Progenitor cell of endocrine pancreas (in vitro differentiated cells): ENCODE measurements around the gene EHBP1L1. TPM values are rescaled to one million over a fixed set of nuclear protein-coding genes. Genes with fewer than 3 reads are reported as not detected.

Experiments used
- DNase-seq: peaks from one replicate; pipeline ENCODE4 v3.0.0; 2021; ENCODE audit warnings: low spot score; ENCODE audit not compliant: unreplicated experiment
- H3K27ac Mint-ChIP-seq: 2 replicates; pipeline ENCODE4 v1.8.0; 2021; ENCODE audit warnings: mild to moderate bottlenecking, moderate library complexity, mixed read lengths
- H3K27me3 Mint-ChIP-seq: 2 replicates; pipeline ENCODE4 v1.8.0; 2021; ENCODE audit warnings: mixed read lengths
- H3K36me3 Mint-ChIP-seq: 2 replicates; pipeline ENCODE4 v1.8.0; 2022; ENCODE audit warnings: mixed read lengths; ENCODE audit not compliant: insufficient read depth
- H3K4me1 Mint-ChIP-seq: 2 replicates; pipeline ENCODE4 v1.8.0; 2021; ENCODE audit warnings: low read depth, mixed read lengths
- H3K4me3 Mint-ChIP-seq: 2 replicates; pipeline ENCODE4 v1.8.0; 2021; ENCODE audit warnings: low read depth, mild to moderate bottlenecking, moderate library complexity, mixed read lengths
- H3K9me3 Mint-ChIP-seq: 2 replicates; pipeline ENCODE4 v1.8.0; 2021; ENCODE audit warnings: low read depth, mixed read lengths
- total RNA-seq: library from RNA; stranded (reverse); gene quantifications from 2 replicates; pipeline ENCODE4 v1.2.1, GENCODE V29; 2021
- TF ChIP-seq, protein P1 (sequence below): fragments of 200-600 bp; sonication (generic); IDR thresholded peaks from one replicate; pipeline ENCODE4 v1.5.0; 2021; ENCODE audit warnings: antibody characterized with exemption, mild to moderate bottlenecking; ENCODE audit not compliant: unreplicated experiment

The EHBP1L1 gene
- total RNA-seq, 1 donor from 2014 or later, result 13.0 TPM

DNA sequence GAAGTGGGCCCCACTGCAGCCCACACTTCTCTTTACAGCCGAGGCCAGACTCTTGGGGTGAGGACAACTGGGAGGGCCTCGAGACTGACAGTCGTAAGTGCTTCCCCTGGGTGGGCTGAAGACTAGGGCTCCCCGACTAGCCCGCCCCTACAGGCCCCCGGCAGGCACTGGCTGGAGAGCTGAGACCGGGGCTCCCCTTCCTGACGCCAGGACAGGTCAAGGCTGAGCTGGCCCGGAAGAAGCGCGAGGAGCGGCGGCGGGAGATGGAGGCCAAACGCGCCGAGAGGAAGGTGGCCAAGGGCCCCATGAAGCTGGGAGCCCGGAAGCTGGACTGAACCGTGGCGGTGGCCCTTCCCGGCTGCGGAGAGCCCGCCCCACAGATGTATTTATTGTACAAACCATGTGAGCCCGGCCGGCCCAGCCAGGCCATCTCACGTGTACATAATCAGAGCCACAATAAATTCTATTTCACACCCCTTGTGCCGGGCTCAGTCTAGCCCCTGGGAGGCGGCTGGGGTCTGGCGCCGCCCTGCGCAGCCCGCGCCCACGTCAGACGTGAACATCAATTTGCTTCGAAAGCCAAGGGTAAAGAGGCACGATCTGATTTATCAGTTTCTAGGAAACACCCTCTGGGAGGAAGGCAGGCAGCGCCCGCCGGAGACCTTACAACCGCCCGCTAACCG lies 37.5 kb upstream of the EHBP1L1 start:
- Mint-ChIP-seq H3K4me3 (no peak overlapping the region), H3K9me3 (no peaks in the 10 kb centered on the region), H3K4me1 (peaks cover 2% of the 10 kb centered on the region), H3K27me3 (peaks cover 37% of the 10 kb centered on the region), H3K27ac (no peak overlapping the region), H3K36me3 (peaks cover 22% of the 10 kb centered on the region)
- DNase-seq, result no peak
- TF ChIP-seq, protein P1, sequence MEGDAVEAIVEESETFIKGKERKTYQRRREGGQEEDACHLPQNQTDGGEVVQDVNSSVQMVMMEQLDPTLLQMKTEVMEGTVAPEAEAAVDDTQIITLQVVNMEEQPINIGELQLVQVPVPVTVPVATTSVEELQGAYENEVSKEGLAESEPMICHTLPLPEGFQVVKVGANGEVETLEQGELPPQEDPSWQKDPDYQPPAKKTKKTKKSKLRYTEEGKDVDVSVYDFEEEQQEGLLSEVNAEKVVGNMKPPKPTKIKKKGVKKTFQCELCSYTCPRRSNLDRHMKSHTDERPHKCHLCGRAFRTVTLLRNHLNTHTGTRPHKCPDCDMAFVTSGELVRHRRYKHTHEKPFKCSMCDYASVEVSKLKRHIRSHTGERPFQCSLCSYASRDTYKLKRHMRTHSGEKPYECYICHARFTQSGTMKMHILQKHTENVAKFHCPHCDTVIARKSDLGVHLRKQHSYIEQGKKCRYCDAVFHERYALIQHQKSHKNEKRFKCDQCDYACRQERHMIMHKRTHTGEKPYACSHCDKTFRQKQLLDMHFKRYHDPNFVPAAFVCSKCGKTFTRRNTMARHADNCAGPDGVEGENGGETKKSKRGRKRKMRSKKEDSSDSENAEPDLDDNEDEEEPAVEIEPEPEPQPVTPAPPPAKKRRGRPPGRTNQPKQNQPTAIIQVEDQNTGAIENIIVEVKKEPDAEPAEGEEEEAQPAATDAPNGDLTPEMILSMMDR, result no peak

- TF ChIP-seq, protein P1, result no peak
- Mint-ChIP-seq H3K27me3 (peaks cover 41% of the 10 kb centered on the region), H3K4me3 (no peak overlapping the region), H3K36me3 (peaks cover 24% of the 10 kb centered on the region), H3K9me3 (no peaks in the 10 kb centered on the region), H3K27ac (peak overlapping the region; percentile 67), H3K4me1 (peaks cover 2% of the 10 kb centered on the region)
- no peak for DNase-seq
Observed at GRCh38 chr11:65538915-65539743, 36.7 kb upstream of the EHBP1L1 start.

GRCh38 chr11:65539744-65540289 lies 36.0 kb upstream of the EHBP1L1 start:
- no peak for DNase-seq
- TF ChIP-seq, protein P1, result peak; percentile 46
- Mint-ChIP-seq H3K4me3 (no peak overlapping the region), H3K9me3 (no peaks in the 10 kb centered on the region), H3K27ac (no peak overlapping the region), H3K27me3 (peaks cover 45% of the 10 kb centered on the region), H3K36me3 (peaks cover 26% of the 10 kb centered on the region), H3K4me1 (peaks cover 2% of the 10 kb centered on the region)

GRCh38 chr11:65540290-65541092 lies 35.4 kb upstream of the EHBP1L1 start:
- peaks cover 3% of the 10 kb centered on the region for H3K4me1 Mint-ChIP-seq
- no peak overlapping the region for H3K27ac Mint-ChIP-seq
- H3K36me3 Mint-ChIP-seq, result peaks cover 26% of the 10 kb centered on the region
- H3K9me3 Mint-ChIP-seq, result no peaks in the 10 kb centered on the region
- peak; percentile 62 for DNase-seq
- peak overlapping the region; percentile 44 for H3K4me3 Mint-ChIP-seq
- TF ChIP-seq, protein P1, result peak; percentile 71
- peaks cover 51% of the 10 kb centered on the region for H3K27me3 Mint-ChIP-seq
